GM23338 (cell line): Measurements from ENCODE around the gene PBOV1. TPM values are rescaled to one million over a fixed set of nuclear protein-coding genes. Genes with fewer than 3 reads are reported as not detected.

Experiments used
- ATAC-seq: fragments of 200-7000 bp; cut with Tn5 transposase; 3 replicates; pipeline ENCODE4 v1.9.1; 2020
- DNase-seq: peaks from one replicate; pipeline ENCODE4 v3.0.0-alpha.2; 2015; ENCODE audit warnings: low spot score
- H2AFZ ChIP-seq: fragments of 200-600 bp; sonication (generic); 2 replicates; pipeline ENCODE4 v1.8.0; 2016; ENCODE audit warnings: antibody characterized with exemption, mild to moderate bottlenecking, moderate library complexity
- H3F3A ChIP-seq: fragments of 200-600 bp; sonication (generic); replicated peaks from 2 replicates; pipeline ENCODE4 v1.8.0; 2017; ENCODE audit warnings: antibody characterized with exemption, mixed run types, low read depth
- H3K27ac ChIP-seq: fragments of 200-600 bp; sonication (generic); 2 replicates; pipeline ENCODE4 v1.6.1; 2016; ENCODE audit warnings: low read depth
- H3K27me3 ChIP-seq: fragments of 200-600 bp; sonication (generic); 2 replicates; pipeline ENCODE4 v1.8.0; 2016; ENCODE audit warnings: mild to moderate bottlenecking, mixed run types, moderate library complexity; ENCODE audit not compliant: insufficient read depth
- H3K36me3 ChIP-seq: fragments of 200-600 bp; sonication (generic); 2 replicates; pipeline ENCODE4 v1.8.0; 2016; ENCODE audit warnings: mild to moderate bottlenecking; ENCODE audit not compliant: insufficient read depth
- H3K4me1 ChIP-seq: fragments of 200-600 bp; sonication (generic); 2 replicates; pipeline ENCODE4 v1.8.0; 2016; ENCODE audit warnings: mild to moderate bottlenecking, moderate library complexity; ENCODE audit not compliant: insufficient read depth
- H3K4me2 ChIP-seq: fragments of 200-600 bp; sonication (generic); 2 replicates; pipeline ENCODE4 v1.7.1; 2017; ENCODE audit warnings: mixed run types
- H3K4me3 ChIP-seq: fragments of 200-600 bp; sonication (generic); 2 replicates; pipeline ENCODE4 v1.6.1; 2016; ENCODE audit warnings: mixed run types
- H3K79me2 ChIP-seq: fragments of 200-600 bp; sonication (generic); replicated peaks from 2 replicates; pipeline ENCODE4 v1.8.0; 2017; ENCODE audit warnings: mild to moderate bottlenecking; ENCODE audit not compliant: insufficient read depth
- H3K9me2 ChIP-seq: fragments of 200-600 bp; sonication (generic); 2 replicates; pipeline ENCODE4 v1.8.0; 2017; ENCODE audit not compliant: insufficient read depth
- H4K20me1 ChIP-seq: fragments of 200-600 bp; sonication (generic); replicated peaks from 2 replicates; pipeline ENCODE4 v1.8.0; 2017; ENCODE audit warnings: mild to moderate bottlenecking; ENCODE audit not compliant: insufficient read depth
- H3K27ac Mint-ChIP-seq: 2 replicates; pipeline ENCODE4 v1.8.0; 2020; ENCODE audit warnings: inconsistent platforms, mild to moderate bottlenecking, moderate library complexity, mixed read lengths
- H3K27me3 Mint-ChIP-seq: 3 replicates; pipeline ENCODE4 v1.8.0; 2022; ENCODE audit warnings: low read depth, mild to moderate bottlenecking, moderate library complexity, mixed read lengths, inconsistent platforms; ENCODE audit not compliant: insufficient read depth, poor library complexity
- H3K36me3 Mint-ChIP-seq: 3 replicates; pipeline ENCODE4 v1.8.0; 2021; ENCODE audit warnings: low read depth, mild to moderate bottlenecking, inconsistent platforms, moderate library complexity, mixed read lengths
- H3K4me1 Mint-ChIP-seq: 3 replicates; pipeline ENCODE4 v1.8.0; 2020; ENCODE audit warnings: mild to moderate bottlenecking, inconsistent platforms, mixed read lengths
- H3K4me3 Mint-ChIP-seq: 3 replicates; pipeline ENCODE4 v1.8.0; 2021; ENCODE audit warnings: moderate library complexity, mild to moderate bottlenecking, inconsistent platforms, mixed read lengths
- H3K9me3 Mint-ChIP-seq: 3 replicates; pipeline ENCODE4 v1.8.0; 2020; ENCODE audit warnings: moderate library complexity, mild to moderate bottlenecking, inconsistent platforms, mixed read lengths
- CREB1 ChIP-seq: fragments of 250-450 bp; sonication (Bioruptor Pico); IDR thresholded peaks from 2 replicates; pipeline ENCODE4 v1.5.0; 2020; ENCODE audit warnings: low read depth, mild to moderate bottlenecking, moderate library complexity
- CTCF ChIP-seq, 2 experiments: fragments of 200-600 bp in 1 of 2; sonication (generic) in 1 of 2; conservative IDR thresholded peaks; 2 replicates each; pipeline versions ENCODE4 v1.5.1 to v1.6.1; 2016 to 2017; ENCODE audit warnings: antibody characterized with exemption in 2 of 2, low read depth in 2 of 2, mild to moderate bottlenecking in 2 of 2, moderate library complexity in 1 of 2
- ETS1 ChIP-seq: IDR thresholded peaks from 2 replicates; pipeline ENCODE4 v1.6.1; 2016; ENCODE audit warnings: antibody characterized with exemption
- EZH2 ChIP-seq: fragments of 200-600 bp; sonication (generic); IDR thresholded peaks from one replicate; pipeline ENCODE4 v1.8.0; 2017; ENCODE audit warnings: antibody characterized with exemption, mild to moderate bottlenecking, low read depth; ENCODE audit not compliant: unreplicated experiment
- EZH2phosphoT487 ChIP-seq: fragments of 200-600 bp; sonication (generic); IDR thresholded peaks from one replicate; pipeline ENCODE4 v1.8.1; 2018; ENCODE audit warnings: antibody characterized with exemption; ENCODE audit not compliant: unreplicated experiment
- JUNB ChIP-seq: IDR thresholded peaks from one replicate; pipeline ENCODE4 v1.6.1; 2016; ENCODE audit warnings: antibody characterized with exemption; ENCODE audit not compliant: unreplicated experiment
- NANOG ChIP-seq: IDR thresholded peaks from 2 replicates; pipeline ENCODE4 v1.6.1; 2016; ENCODE audit warnings: antibody characterized with exemption, borderline replicate concordance
- POLR2AphosphoS5 ChIP-seq: IDR thresholded peaks from 2 replicates; pipeline ENCODE4 v1.6.1; 2016; ENCODE audit warnings: antibody characterized with exemption, low read depth
- REST ChIP-seq: IDR thresholded peaks from one replicate; pipeline ENCODE4 v1.6.1; 2018; ENCODE audit warnings: antibody characterized with exemption; ENCODE audit not compliant: unreplicated experiment
- STAT1 ChIP-seq: IDR thresholded peaks from one replicate; pipeline ENCODE4 v1.6.1; 2016; ENCODE audit warnings: antibody characterized with exemption; ENCODE audit not compliant: unreplicated experiment
- ZNF114 ChIP-seq: fragments of 250-450 bp; sonication (Bioruptor Pico); IDR thresholded peaks from 2 replicates; pipeline ENCODE4 v1.5.0; 2020; ENCODE audit warnings: mild to moderate bottlenecking, moderate library complexity
- ZNF331 ChIP-seq: fragments of 250-450 bp; sonication (Bioruptor Pico); IDR thresholded peaks from 2 replicates; pipeline ENCODE4 v1.5.0; 2020; ENCODE audit warnings: low read depth, mild to moderate bottlenecking, moderate library complexity
- ZNF462 ChIP-seq: fragments of 250-450 bp; sonication (Bioruptor Pico); IDR thresholded peaks from 2 replicates; pipeline ENCODE4 v1.5.0; 2020; ENCODE audit warnings: mild to moderate bottlenecking, moderate library complexity
- polyA plus RNA-seq: library from polyadenylated mRNA; unstranded; fragments of >200 nt; fragmentation: Nextera tagmentation; extraction: Ambion mirVana; gene quantifications from 2 replicates; pipeline ENCODE4 v1.2.1, GENCODE V29; 2016
- total RNA-seq: library from RNA; depleted of rRNA; stranded (reverse); fragments of >200 nt; shearing (Covaris generic); gene quantifications from 2 replicates; pipeline ENCODE4 v1.2.3, GENCODE V29; 2014

The PBOV1 gene
- total and polyA plus RNA-seq, 2 experiments from 2014 or later = not detected

- TF ChIP-seq NANOG = no peak
- TF ChIP-seq EZH2phosphoT487 = no peak
- TF ChIP-seq ETS1 = no peak
- no peak for TF ChIP-seq ZNF114 (CRISPR knock-in tag)
- no peak for TF ChIP-seq ZNF462
- no peak for TF ChIP-seq EZH2
- TF ChIP-seq STAT1 = no peak
- TF ChIP-seq CREB1 (CRISPR knock-in tag) = no peak
- no peak for TF ChIP-seq POLR2AphosphoS5
- TF ChIP-seq ZNF331 (CRISPR knock-in tag) = no peak
- no peak for TF ChIP-seq JUNB
- TF ChIP-seq REST = no peak
- TF ChIP-seq CTCF (conservative IDR thresholded peaks at IDR 0.05; ENCODE audit: low read depth in 2 of 2) = no peak
- Histone ChIP-seq H3K79me2 (no peaks in the 10 kb centered on the region), H3F3A (no peaks in the 10 kb centered on the region), H3K4me2 (no peak overlapping the region), H3K27ac (no peak overlapping the region), H3K27me3 (no peaks in the 10 kb centered on the region), H3K4me1 (no peaks in the 10 kb centered on the region), H2AFZ (no peak overlapping the region), H3K36me3 (peaks cover 3% of the 10 kb centered on the region; the same call in 1 of the 2 replicates), H3K9me2 (no peaks in the 10 kb centered on the region), H4K20me1 (no peaks in the 10 kb centered on the region; the same call in 1 of the 2 replicates), H3K4me3 (no peak overlapping the region)
- DNase-seq (no peak), ATAC-seq (no peak)
- no peaks in the 10 kb centered on the region for H3K27me3 Mint-ChIP-seq
- no peak overlapping the region for H3K4me3 Mint-ChIP-seq
- no peak overlapping the region for H3K27ac Mint-ChIP-seq
- H3K36me3 Mint-ChIP-seq = peaks cover 8% of the 10 kb centered on the region; the same call in 1 of the 3 replicates
- H3K4me1 Mint-ChIP-seq = no peaks in the 10 kb centered on the region
- H3K9me3 Mint-ChIP-seq = no peaks in the 10 kb centered on the region
Measured at GRCh38 chr6:138253731-138254130, 35.4 kb upstream of the PBOV1 start.
